ENCODE data around the gene PPP1R16B. TPM values are rescaled to one million over a fixed set of nuclear protein-coding genes. Genes with fewer than 3 reads are reported as not detected.
A peak's percentile ranks its signal among the peaks of the same experiment; 100 is the strongest.

The PPP1R16B gene
- total and polyA plus RNA-seq, 10 of the 15 experiments (the other 5 are each of a cell fraction or from before 2014, with no cell fraction given): 13.4 to 90.2 (median 66.7) TPM

GRCh38 chr20:38970302-38970701 is 164.8 kb downstream of the PPP1R16B start (continued):
- TF ChIP-seq CEBPZ (IDR thresholded peaks at IDR 0.05; ENCODE audit: low read depth, low read length): no peak
- no peak for TF ChIP-seq NRF1 (conservative IDR thresholded peaks at IDR 0.05; ENCODE audit: low read depth, low read length)
- no peak for TF ChIP-seq PBX3 (IDR thresholded peaks at IDR 0.05; ENCODE audit: insufficient replicate concordance, low read depth, low read length)
- TF ChIP-seq PML (IDR thresholded peaks at IDR 0.05; ENCODE audit: low read length): no peak
- TF ChIP-seq ZBED1 (IDR thresholded peaks at IDR 0.05; ENCODE audit: borderline replicate concordance): no peak
- no peak for TF ChIP-seq CHD4 (IDR thresholded peaks at IDR 0.05)
- no peak for TF ChIP-seq PAX8 (IDR thresholded peaks at IDR 0.05)
- no peak for TF ChIP-seq FOS (IDR thresholded peaks at IDR 0.05; ENCODE audit: borderline replicate concordance, extremely low read depth, insufficient read length)
- no peak for TF ChIP-seq PKNOX1 (IDR thresholded peaks at IDR 0.05)

Small RNAs within 50 kb of the gene (small RNA-seq; reads per million reads assigned to genes)
- 0.55 reads per million, percentile 11 among the genes with 10 or more reads in this experiment for gene AL023803.1

Other genes with a start within 250 kb of the PPP1R16B start
- gene ADIG, start 224.5 kb upstream of the PPP1R16B start, total RNA-seq (2014; rRNA removed): not detected in 2 replicates
- gene ADIG, start 224.5 kb upstream of the PPP1R16B start, total RNA-seq (2014; rRNA removed; fragmentation: Illumina TruSeq; extraction: Trizol): not detected in 2 replicates
- gene ADIG, start 224.5 kb upstream of the PPP1R16B start, total RNA-seq (2021): not detected in 2 replicates
- not detected in 2 replicates for gene ADIG, start 224.5 kb upstream of the PPP1R16B start, polyA plus RNA-seq (2011; rRNA removed)
- not detected in 2 replicates for gene ADIG, start 224.5 kb upstream of the PPP1R16B start, polyA plus RNA-seq (2014; fragmentation: Illumina TruSeq; extraction: Trizol)
- not detected for gene ADIG, start 224.5 kb upstream of the PPP1R16B start, polyA plus RNA-seq (2014; fragmentation: Nextera tagmentation; extraction: Ambion mirVana)
- gene ADIG, start 224.5 kb upstream of the PPP1R16B start, polyA plus RNA-seq (2014; rRNA removed): not detected in 2 replicates
- not detected for gene ADIG, start 224.5 kb upstream of the PPP1R16B start, polyA plus RNA-seq (2016; fragmentation: Nextera tagmentation; extraction: Ambion mirVana)
- gene ARHGAP40, start 203.9 kb upstream of the PPP1R16B start, total RNA-seq (2014; rRNA removed): 0.06 TPM in 1 of 2 replicates, not detected in the other
- gene ARHGAP40, start 203.9 kb upstream of the PPP1R16B start, total RNA-seq (2014; rRNA removed; fragmentation: Illumina TruSeq; extraction: Trizol): not detected in 2 replicates
- not detected in 2 replicates for gene ARHGAP40, start 203.9 kb upstream of the PPP1R16B start, total RNA-seq (2021)
- gene ARHGAP40, start 203.9 kb upstream of the PPP1R16B start, polyA plus RNA-seq (2011; rRNA removed): 0.07 and 0.19 TPM in 2 replicates
- not detected in 2 replicates for gene ARHGAP40, start 203.9 kb upstream of the PPP1R16B start, polyA plus RNA-seq (2014; fragmentation: Illumina TruSeq; extraction: Trizol)
- not detected for gene ARHGAP40, start 203.9 kb upstream of the PPP1R16B start, polyA plus RNA-seq (2014; fragmentation: Nextera tagmentation; extraction: Ambion mirVana)
- not detected in 2 replicates for gene ARHGAP40, start 203.9 kb upstream of the PPP1R16B start, polyA plus RNA-seq (2014; rRNA removed)
- not detected for gene ARHGAP40, start 203.9 kb upstream of the PPP1R16B start, polyA plus RNA-seq (2016; fragmentation: Nextera tagmentation; extraction: Ambion mirVana)
- gene SLC32A1, start 81.2 kb upstream of the PPP1R16B start, total RNA-seq (2014; rRNA removed): not detected in 2 replicates
- not detected in 2 replicates for gene SLC32A1, start 81.2 kb upstream of the PPP1R16B start, total RNA-seq (2014; rRNA removed; fragmentation: Illumina TruSeq; extraction: Trizol)
- not detected in 2 replicates for gene SLC32A1, start 81.2 kb upstream of the PPP1R16B start, total RNA-seq (2021)
- gene SLC32A1, start 81.2 kb upstream of the PPP1R16B start, polyA plus RNA-seq (2011; rRNA removed): not detected in 2 replicates
- not detected in 2 replicates for gene SLC32A1, start 81.2 kb upstream of the PPP1R16B start, polyA plus RNA-seq (2014; fragmentation: Illumina TruSeq; extraction: Trizol)
- gene SLC32A1, start 81.2 kb upstream of the PPP1R16B start, polyA plus RNA-seq (2014; fragmentation: Nextera tagmentation; extraction: Ambion mirVana): not detected
- gene SLC32A1, start 81.2 kb upstream of the PPP1R16B start, polyA plus RNA-seq (2014; rRNA removed): not detected in 2 replicates
- gene SLC32A1, start 81.2 kb upstream of the PPP1R16B start, polyA plus RNA-seq (2016; fragmentation: Nextera tagmentation; extraction: Ambion mirVana): not detected
- gene ACTR5, start 57.2 kb upstream of the PPP1R16B start, total RNA-seq (2014; rRNA removed): 8.1 and 9.4 TPM in 2 replicates
- 6.0 and 6.2 TPM in 2 replicates for gene ACTR5, start 57.2 kb upstream of the PPP1R16B start, total RNA-seq (2014; rRNA removed; fragmentation: Illumina TruSeq; extraction: Trizol)
- 8.6 and 8.9 TPM in 2 replicates for gene ACTR5, start 57.2 kb upstream of the PPP1R16B start, total RNA-seq (2021)
- 12.2 and 14.7 TPM in 2 replicates for gene ACTR5, start 57.2 kb upstream of the PPP1R16B start, polyA plus RNA-seq (2011; rRNA removed)
- gene ACTR5, start 57.2 kb upstream of the PPP1R16B start, polyA plus RNA-seq (2014; fragmentation: Illumina TruSeq; extraction: Trizol): 7.0 and 7.4 TPM in 2 replicates
- gene ACTR5, start 57.2 kb upstream of the PPP1R16B start, polyA plus RNA-seq (2014; fragmentation: Nextera tagmentation; extraction: Ambion mirVana): 1 to 10 TPM in 1 of 2 experiments, under 1 TPM in 1; 0.52 to 1.7 TPM
- 10.7 and 10.9 TPM in 2 replicates for gene ACTR5, start 57.2 kb upstream of the PPP1R16B start, polyA plus RNA-seq (2014; rRNA removed)
- gene ACTR5, start 57.2 kb upstream of the PPP1R16B start, polyA plus RNA-seq (2016; fragmentation: Nextera tagmentation; extraction: Ambion mirVana): 10 to 100 TPM in 1 of 2 experiments, 1 to 10 TPM in 1; 9.0 to 12.7 TPM
- 21.5 and 21.6 TPM in 2 replicates for gene FAM83D, start 120.7 kb downstream of the PPP1R16B start, total RNA-seq (2014; rRNA removed)
- gene FAM83D, start 120.7 kb downstream of the PPP1R16B start, total RNA-seq (2014; rRNA removed; fragmentation: Illumina TruSeq; extraction: Trizol): 12.7 and 13.6 TPM in 2 replicates
- 16.6 and 18.2 TPM in 2 replicates for gene FAM83D, start 120.7 kb downstream of the PPP1R16B start, total RNA-seq (2021)
- 32.4 and 34.8 TPM in 2 replicates for gene FAM83D, start 120.7 kb downstream of the PPP1R16B start, polyA plus RNA-seq (2011; rRNA removed)
- gene FAM83D, start 120.7 kb downstream of the PPP1R16B start, polyA plus RNA-seq (2014; fragmentation: Illumina TruSeq; extraction: Trizol): 19.7 and 20.2 TPM in 2 replicates
- gene FAM83D, start 120.7 kb downstream of the PPP1R16B start, polyA plus RNA-seq (2014; fragmentation: Nextera tagmentation; extraction: Ambion mirVana): 1 to 10 TPM; 4.5 to 6.0 TPM
- 17.4 and 19.1 TPM in 2 replicates for gene FAM83D, start 120.7 kb downstream of the PPP1R16B start, polyA plus RNA-seq (2014; rRNA removed)
- gene FAM83D, start 120.7 kb downstream of the PPP1R16B start, polyA plus RNA-seq (2016; fragmentation: Nextera tagmentation; extraction: Ambion mirVana): 10 to 100 TPM; 34.1 to 34.2 TPM
- gene DHX35, start 156.6 kb downstream of the PPP1R16B start, total RNA-seq (2014; rRNA removed): 19.4 and 19.5 TPM in 2 replicates
- gene DHX35, start 156.6 kb downstream of the PPP1R16B start, total RNA-seq (2014; rRNA removed; fragmentation: Illumina TruSeq; extraction: Trizol): 12.7 and 14.2 TPM in 2 replicates
- gene DHX35, start 156.6 kb downstream of the PPP1R16B start, total RNA-seq (2021): 13.4 and 15.6 TPM in 2 replicates
- 18.6 and 21.6 TPM in 2 replicates for gene DHX35, start 156.6 kb downstream of the PPP1R16B start, polyA plus RNA-seq (2011; rRNA removed)
- 18.0 and 21.9 TPM in 2 replicates for gene DHX35, start 156.6 kb downstream of the PPP1R16B start, polyA plus RNA-seq (2014; fragmentation: Illumina TruSeq; extraction: Trizol)
- gene DHX35, start 156.6 kb downstream of the PPP1R16B start, polyA plus RNA-seq (2014; fragmentation: Nextera tagmentation; extraction: Ambion mirVana): 1 to 10 TPM; 4.3 to 4.4 TPM
- 16.0 and 16.1 TPM in 2 replicates for gene DHX35, start 156.6 kb downstream of the PPP1R16B start, polyA plus RNA-seq (2014; rRNA removed)
- 10 to 100 TPM; 12.5 to 12.8 TPM for gene DHX35, start 156.6 kb downstream of the PPP1R16B start, polyA plus RNA-seq (2016; fragmentation: Nextera tagmentation; extraction: Ambion mirVana)

Data from GM12878 (cell line).